GM20000 (cell line): ENCODE results near the gene SSBP4.

ENCODE experiments used
- DNase-seq: peaks from one replicate; pipeline ENCODE4 v3.0.0; 2012; ENCODE audit warnings: low spot score
- TF ChIP-seq, protein P1 (sequence below): IDR thresholded peaks from 2 replicates; pipeline ENCODE4 v1.5.1; 2012; ENCODE audit warnings: mild to moderate bottlenecking, control low read depth; ENCODE audit errors: extremely low read depth, missing control alignments

Gene SSBP4

DNA sequence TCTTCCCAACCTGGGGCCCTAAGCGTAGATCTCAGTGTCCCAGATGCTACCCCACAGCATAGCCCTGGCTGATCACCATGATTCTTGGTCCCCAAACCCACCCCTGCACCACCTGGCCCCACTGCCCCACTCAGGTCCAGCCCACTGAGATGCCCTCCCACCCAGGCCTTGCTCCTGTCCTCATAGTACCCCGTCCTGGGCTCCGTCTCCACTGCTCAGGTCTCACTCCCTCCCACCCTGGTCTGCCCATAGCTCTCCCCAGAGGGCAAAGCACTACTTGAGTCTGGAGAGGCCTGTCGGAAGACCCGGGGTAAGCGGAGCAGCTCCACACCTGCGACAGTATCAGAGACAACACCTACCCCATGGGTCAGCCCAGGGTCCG lies 54.5 kb downstream of the SSBP4 start:
- no peak for DNase-seq
- TF ChIP-seq, protein P1, sequence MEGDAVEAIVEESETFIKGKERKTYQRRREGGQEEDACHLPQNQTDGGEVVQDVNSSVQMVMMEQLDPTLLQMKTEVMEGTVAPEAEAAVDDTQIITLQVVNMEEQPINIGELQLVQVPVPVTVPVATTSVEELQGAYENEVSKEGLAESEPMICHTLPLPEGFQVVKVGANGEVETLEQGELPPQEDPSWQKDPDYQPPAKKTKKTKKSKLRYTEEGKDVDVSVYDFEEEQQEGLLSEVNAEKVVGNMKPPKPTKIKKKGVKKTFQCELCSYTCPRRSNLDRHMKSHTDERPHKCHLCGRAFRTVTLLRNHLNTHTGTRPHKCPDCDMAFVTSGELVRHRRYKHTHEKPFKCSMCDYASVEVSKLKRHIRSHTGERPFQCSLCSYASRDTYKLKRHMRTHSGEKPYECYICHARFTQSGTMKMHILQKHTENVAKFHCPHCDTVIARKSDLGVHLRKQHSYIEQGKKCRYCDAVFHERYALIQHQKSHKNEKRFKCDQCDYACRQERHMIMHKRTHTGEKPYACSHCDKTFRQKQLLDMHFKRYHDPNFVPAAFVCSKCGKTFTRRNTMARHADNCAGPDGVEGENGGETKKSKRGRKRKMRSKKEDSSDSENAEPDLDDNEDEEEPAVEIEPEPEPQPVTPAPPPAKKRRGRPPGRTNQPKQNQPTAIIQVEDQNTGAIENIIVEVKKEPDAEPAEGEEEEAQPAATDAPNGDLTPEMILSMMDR: no peak

DNA sequence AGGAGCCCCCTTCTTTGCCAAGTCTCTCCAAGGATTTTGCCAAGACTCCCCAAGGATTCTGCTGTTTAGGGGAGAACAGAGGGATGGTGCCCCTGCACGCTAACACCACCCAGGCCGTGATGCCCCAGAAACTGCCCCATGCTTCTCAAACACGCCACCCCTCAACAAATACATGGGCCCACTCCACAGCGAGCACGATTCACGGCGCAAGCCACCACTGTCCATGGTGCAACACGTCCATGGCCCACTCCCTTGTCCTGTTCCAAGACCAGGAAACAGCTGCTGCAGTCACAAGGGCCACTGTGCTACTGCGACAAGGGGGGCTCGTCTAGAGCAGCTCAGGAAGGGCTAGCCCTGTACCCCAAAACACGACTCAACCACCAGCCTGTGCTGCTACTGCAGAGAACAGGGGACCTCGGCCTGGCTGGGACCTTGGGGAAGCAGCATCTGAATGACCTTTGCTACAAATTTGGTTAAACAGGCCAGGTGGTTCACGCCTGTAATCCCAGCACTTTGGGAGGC lies 55.2 kb downstream of the SSBP4 start:
- TF ChIP-seq, protein P1: no peak
- no peak for DNase-seq

DNA sequence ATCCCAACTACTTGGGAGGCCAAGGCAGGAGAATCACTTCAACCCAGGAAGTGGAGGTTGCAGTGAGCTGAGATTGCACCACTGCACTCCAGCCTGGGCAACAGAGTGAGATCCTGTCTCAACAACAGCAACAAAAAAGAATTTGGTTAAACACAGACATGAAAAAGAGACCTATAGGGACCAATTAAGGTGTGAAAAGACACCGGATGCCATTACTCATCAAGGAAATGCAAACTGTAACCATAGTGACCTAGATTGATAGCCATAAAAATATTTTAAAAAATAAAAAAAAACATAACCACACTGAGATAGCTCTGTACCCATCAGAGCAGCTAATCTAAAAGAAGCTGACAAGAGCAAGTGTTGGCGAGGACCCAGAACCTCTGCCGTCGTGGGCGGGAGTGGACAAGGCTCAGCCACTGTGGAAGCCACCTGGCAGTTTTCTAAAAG lies 55.8 kb downstream of the SSBP4 start:
- no peak for DNase-seq
- TF ChIP-seq, protein P1: no peak

DNA sequence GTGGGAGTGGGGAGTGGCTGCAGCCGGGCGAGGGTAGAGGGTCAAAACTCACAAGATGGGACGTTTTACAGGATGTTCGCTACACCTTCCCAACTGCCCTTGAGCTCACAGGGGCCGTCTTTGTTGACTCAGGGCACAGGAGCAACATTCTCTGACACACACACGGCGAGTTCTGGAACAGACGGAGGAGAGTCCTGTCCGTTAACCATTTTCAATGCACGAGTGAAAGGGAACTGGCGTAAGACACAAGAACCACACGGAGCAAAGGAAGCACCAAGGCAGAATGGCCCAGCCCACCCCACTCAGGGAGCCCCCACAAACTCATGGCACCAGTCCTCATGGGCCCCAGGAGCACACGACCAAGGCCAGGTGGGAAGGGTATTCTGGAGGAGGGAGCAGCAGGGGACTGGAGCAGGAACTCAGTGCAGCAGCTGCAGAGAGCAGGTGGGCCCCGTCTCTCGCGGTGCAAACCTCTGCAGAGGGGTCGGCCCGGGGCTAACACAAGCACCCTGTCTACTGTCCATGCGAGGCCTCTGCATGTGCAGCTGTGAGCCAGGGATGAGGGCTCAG lies 56.6 kb downstream of the SSBP4 start:
- TF ChIP-seq, protein P1: no peak
- DNase-seq: no peak

DNA sequence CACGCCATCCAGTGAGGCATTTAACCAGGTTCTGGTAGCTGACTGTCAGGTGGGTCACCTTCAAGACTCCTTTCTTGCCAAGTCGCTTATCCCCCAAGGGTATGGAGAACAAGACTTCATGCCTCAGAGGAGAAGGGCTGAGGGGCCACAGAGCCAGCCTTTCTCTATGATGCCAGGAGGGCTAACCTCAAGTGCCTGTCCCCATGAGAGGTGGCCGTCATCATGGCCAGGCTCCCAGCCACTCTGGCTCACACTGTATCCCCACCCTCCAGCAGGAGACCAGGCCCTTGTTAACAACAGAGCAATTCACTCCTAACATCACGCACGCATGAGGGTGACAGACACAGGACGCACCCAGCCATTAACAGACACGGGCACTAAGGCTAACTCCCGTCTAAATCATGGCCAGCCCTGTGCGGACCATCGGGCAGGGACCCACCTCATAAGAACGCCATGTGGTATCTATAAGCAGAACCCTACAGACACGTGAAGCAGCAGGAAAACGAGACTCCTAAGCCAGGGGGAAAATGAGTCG lies 57.4 kb downstream of the SSBP4 start:
- TF ChIP-seq, protein P1: no peak
- DNase-seq: no peak

DNA sequence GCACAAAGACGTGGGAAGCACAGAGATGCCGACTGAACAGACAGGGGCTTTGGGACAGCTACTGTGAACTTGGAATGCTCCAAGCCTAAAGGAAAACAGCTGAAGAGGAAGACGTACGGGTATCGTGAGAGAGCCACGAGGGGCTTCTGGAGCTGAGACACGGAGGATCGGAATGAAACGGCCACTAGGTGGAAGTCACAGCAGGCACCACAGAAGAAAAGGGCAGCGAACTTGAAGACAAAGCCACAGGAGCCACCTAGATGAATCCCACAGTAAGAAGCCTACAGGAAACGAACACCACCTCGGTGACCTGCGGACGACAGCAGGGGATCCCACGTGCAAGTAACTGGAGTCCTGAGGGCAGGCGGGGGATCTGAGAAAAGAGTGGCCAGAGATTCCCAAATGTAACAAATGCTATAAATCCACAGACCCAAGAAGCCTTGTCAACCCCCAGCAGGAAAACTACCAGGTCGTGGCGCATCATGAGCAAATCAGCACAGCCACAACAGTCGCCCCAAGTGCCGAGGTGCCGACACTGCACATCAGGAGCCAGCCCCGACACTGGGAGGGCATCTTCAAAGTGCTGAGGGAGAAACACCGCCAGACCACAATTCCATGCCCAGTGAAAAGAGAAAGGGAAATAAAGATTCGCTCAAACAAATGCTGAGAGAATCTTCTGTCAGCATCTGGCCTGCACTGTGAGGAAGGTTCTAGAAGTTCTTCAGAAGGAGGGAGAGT lies 58.0 kb downstream of the SSBP4 start:
- no peak for DNase-seq
- TF ChIP-seq, protein P1: no peak

DNA sequence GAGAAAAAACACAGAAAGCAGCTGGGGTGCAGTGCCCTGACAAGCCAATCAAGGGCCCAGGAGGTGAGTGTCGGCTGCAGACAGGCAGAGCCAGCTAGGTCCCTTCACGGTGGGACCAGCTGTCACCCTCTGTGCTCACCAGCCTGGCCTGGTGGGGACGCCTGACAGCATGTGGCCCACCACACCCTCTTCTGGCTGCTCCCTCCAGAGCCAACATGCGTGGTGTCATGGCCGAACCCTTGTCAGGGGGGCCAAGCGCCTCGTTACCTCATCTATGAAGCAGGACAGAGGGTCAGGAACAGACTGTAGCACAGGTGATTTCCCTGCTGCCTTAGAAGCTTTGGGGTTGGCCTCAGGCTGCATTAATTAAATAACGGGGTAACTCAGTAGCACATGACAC lies 58.8 kb downstream of the SSBP4 start:
- no peak for DNase-seq
- TF ChIP-seq, protein P1: no peak
